Gastroesophageal sphincter (tissue), 4 donors: ENCODE data around the gene GPX7. TPM values are rescaled to one million over a fixed set of nuclear protein-coding genes. Genes with fewer than 3 reads are reported as not detected.

Experiments
- ATAC-seq: fragments of 150-250 bp; one replicate; pipeline ENCODE4 v1.9.1; 2016; ENCODE audit warnings: mild to moderate bottlenecking, moderate library complexity
- H3K27ac ChIP-seq, 4 donors: fragments of 200-600 bp; sonication (generic) in 3 of 4; 1 replicate in 3 of 4; 2 replicates in 1 of 4; pipeline ENCODE4 v1.5.1; 2016 to 2019
- H3K27me3 ChIP-seq: fragments of 200-600 bp; sonication (generic); one replicate; pipeline ENCODE4 v1.5.1; 2019
- H3K36me3 ChIP-seq, 2 donors: fragments of 200-600 bp; sonication (generic); one replicate each; pipeline ENCODE4 v1.5.1; 2019; ENCODE audit warnings: control low read depth in 1 of 2
- H3K4me1 ChIP-seq, 3 donors: fragments of 200-600 bp; sonication (generic); 1 replicate in 2 of 3; 2 replicates in 1 of 3; pipeline ENCODE4 v1.5.1; 2016 to 2019; ENCODE audit warnings: control low read depth in 2 of 3
- H3K4me3 ChIP-seq, 2 donors: fragments of 200-600 bp; sonication (generic); one replicate each; pipeline ENCODE4 v1.5.1; 2019; ENCODE audit warnings: mild to moderate bottlenecking in 1 of 2, moderate library complexity in 1 of 2
- H3K9me3 ChIP-seq, 3 donors: fragments of 200-600 bp; sonication (generic); one replicate each; pipeline ENCODE4 v1.5.1; 2017 to 2019; ENCODE audit warnings: control low read depth in 2 of 3
- EP300 ChIP-seq: sonication (generic); formaldehyde crosslinking; IDR thresholded peaks from one replicate; pipeline ENCODE4 v1.6.1; 2017; ENCODE audit warnings: antibody characterized with exemption, mild to moderate bottlenecking
- POLR2A ChIP-seq, 2 donors: fragments of 450-650 bp; IDR thresholded peaks; one replicate each; pipeline ENCODE4 v1.6.1; 2017; ENCODE audit warnings: antibody characterized with exemption in 2 of 2, mild to moderate bottlenecking in 2 of 2, moderate library complexity in 1 of 2
- POLR2AphosphoS5 ChIP-seq: sonication (generic); formaldehyde crosslinking; IDR thresholded peaks from one replicate; pipeline ENCODE4 v1.6.1; 2017; ENCODE audit warnings: antibody characterized with exemption
- WGBS, 2 donors: methylation state at CpG; one replicate each; pipeline ENCODE4 v1.1.5; 2018; ENCODE audit warnings: low coverage in 1 of 2; 5-methylcytosine and 5-hydroxymethylcytosine counted together
- total RNA-seq, 4 donors: library from RNA; depleted of rRNA; stranded (reverse); fragments of >200 nt; gene quantifications; one replicate each; pipeline ENCODE4 v1.1.0, GENCODE V29; 2016
- TF ChIP-seq, protein P1 (sequence below), 4 experiments: fragments of 200-600 bp in 2 of 4; fragments of 450-650 bp in 2 of 4; sonication (generic) in 1 of 4; IDR thresholded peaks; one replicate each; pipeline ENCODE4 v1.5.1; 2017 to 2019; ENCODE audit warnings: antibody characterized with exemption in 4 of 4, mild to moderate bottlenecking in 2 of 4, moderate library complexity in 2 of 4

The GPX7 gene
- total RNA-seq: 10 to 100 TPM; 13.0 to 22.5 (median 16.2) TPM

DNA sequence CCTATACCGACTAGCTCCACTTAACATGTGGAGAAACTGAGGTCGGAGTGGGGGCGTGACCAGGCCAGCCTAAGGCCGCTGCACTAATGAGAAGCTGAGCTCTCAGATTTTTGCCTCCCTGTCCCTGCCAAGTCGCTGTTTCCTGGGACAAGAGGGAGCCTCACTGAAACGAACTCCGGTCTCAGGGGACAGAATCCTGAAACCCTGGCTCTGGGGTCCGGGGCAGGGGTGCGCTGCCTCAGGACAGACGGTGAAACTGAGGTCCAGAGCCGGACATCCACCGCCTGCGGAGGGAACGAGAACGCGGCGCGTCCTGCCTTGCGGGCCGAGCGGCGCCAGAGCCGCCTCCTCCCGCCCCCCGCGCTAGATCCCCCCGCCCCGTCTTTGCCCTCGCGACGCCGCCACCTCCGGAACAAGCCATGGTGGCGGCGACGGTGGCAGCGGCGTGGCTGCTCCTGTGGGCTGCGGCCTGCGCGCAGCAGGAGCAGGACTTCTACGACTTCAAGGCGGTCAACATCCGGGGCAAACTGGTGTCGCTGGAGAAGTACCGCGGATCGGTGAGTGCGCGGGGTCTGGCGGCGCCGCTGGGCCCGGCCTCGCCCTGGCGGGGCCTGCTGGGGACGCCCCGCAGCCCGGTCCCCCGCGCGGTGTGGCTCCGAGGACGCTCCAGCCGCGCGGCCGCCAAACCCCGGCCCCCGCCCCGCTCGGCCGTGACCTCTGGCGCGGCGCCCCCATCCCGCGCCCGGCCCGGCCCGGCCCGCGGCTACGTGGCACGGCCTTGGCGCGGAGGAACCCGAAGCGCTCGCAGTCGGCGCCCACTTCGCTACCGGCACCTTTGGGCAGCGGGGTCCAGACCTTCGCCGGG lies at the start of gene GPX7:
GPX7 (plus strand) TSS at position 381 of the 865 bp plus-strand sequence; CDS start at position 420, 39 bp downstream.
- peak; percentile 67 for ATAC-seq
- TF ChIP-seq, protein P1, sequence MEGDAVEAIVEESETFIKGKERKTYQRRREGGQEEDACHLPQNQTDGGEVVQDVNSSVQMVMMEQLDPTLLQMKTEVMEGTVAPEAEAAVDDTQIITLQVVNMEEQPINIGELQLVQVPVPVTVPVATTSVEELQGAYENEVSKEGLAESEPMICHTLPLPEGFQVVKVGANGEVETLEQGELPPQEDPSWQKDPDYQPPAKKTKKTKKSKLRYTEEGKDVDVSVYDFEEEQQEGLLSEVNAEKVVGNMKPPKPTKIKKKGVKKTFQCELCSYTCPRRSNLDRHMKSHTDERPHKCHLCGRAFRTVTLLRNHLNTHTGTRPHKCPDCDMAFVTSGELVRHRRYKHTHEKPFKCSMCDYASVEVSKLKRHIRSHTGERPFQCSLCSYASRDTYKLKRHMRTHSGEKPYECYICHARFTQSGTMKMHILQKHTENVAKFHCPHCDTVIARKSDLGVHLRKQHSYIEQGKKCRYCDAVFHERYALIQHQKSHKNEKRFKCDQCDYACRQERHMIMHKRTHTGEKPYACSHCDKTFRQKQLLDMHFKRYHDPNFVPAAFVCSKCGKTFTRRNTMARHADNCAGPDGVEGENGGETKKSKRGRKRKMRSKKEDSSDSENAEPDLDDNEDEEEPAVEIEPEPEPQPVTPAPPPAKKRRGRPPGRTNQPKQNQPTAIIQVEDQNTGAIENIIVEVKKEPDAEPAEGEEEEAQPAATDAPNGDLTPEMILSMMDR (IDR thresholded peaks at IDR 0.05): no peak
- peak in 1 of 2 donors; percentile 35 for TF ChIP-seq POLR2A (IDR thresholded peaks at IDR 0.05)
- 2 to 30% methylated on average over 4 of the region's 97 CpGs for WGBS, 2 donors

DNA sequence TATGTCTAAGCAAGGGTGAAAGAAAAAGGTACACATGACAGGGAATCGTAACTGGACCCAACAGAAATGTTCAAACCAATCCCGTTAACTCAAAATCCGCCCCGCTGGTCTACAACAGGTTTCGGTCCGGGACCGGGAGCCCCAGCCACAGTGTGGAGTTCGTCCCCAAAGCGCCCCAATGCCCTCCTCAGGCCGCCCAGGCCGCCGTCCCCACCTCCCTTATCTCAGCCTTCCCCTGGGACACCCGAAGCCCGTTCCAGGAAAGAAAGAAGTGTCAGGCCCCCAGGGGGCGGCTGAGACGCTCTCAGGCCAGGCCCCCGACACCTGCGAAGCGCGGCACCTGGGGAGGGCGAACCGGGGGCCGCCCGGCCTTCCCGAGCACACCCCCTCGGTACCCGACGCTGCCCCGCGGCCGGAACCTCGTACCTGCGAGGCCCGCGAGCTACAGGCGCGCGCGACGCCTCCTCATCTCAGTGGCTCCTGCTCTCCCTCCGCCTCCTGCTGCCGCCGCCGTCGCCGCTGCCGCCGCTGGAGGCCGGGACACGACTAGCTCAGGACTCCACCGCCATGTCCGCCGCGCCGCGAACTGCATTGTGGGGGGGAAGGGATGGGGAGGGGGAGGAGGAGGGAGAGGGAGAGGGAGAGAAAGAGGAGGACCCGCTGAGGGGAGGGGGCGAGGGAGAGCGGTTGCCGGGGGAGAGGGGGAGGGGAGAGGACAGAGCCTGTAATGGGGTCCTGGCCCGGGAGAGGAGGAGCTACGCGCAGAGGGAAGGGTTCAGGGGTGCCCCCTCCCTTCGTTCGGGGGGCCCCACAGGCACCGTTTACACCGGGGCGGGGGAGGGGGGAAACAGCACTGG lies 49.4 kb upstream of the GPX7 start, which contains the start of gene TUT4:
TUT4 (minus strand) TSS at position 588 of the 857 bp plus-strand sequence. CDS start 26,812 bp downstream, outside the sequence.
- Histone ChIP-seq H3K27ac (peak within 1 kb of the TSS; percentile 64 to 95 (median 92)), H3K27me3 (no peaks in the 10 kb centered on the region), H3K4me1 (peaks cover 0 to 47% (median 10%) of the 10 kb centered on the region in 3 donors), H3K9me3 (no peaks in the 10 kb centered on the region), H3K4me3 (peak within 1 kb of the TSS; percentile 82 to 83), H3K36me3 (no peaks in the 10 kb centered on the region)
- 2% methylated on average over 8 of the region's 68 CpGs; no CpG with 5 or more reads in 1 of the 2 donors for WGBS, 2 donors
- ATAC-seq: peak; percentile 81
- TF ChIP-seq POLR2AphosphoS5 (peak; percentile 28), POLR2A (IDR thresholded peaks at IDR 0.05) (peak in 1 of 2 donors; percentile 28), EP300 (no peak)
- TF ChIP-seq, protein P1 (IDR thresholded peaks at IDR 0.05): no peak

More for the DNA sequence above, at the start of gene GPX7:
- Histone ChIP-seq H3K4me3 (peak within 1 kb of the TSS; percentile 45 to 71), H3K4me1 (peaks cover 0 to 30% (median 13%) of the 10 kb centered on the region in 3 donors), H3K36me3 (peaks cover 0 to 15% of the 10 kb centered on the region in 2 donors), H3K27ac (peak within 1 kb of the TSS; percentile 44 to 91 (median 88)), H3K9me3 (no peaks in the 10 kb centered on the region), H3K27me3 (no peaks in the 10 kb centered on the region)

DNA sequence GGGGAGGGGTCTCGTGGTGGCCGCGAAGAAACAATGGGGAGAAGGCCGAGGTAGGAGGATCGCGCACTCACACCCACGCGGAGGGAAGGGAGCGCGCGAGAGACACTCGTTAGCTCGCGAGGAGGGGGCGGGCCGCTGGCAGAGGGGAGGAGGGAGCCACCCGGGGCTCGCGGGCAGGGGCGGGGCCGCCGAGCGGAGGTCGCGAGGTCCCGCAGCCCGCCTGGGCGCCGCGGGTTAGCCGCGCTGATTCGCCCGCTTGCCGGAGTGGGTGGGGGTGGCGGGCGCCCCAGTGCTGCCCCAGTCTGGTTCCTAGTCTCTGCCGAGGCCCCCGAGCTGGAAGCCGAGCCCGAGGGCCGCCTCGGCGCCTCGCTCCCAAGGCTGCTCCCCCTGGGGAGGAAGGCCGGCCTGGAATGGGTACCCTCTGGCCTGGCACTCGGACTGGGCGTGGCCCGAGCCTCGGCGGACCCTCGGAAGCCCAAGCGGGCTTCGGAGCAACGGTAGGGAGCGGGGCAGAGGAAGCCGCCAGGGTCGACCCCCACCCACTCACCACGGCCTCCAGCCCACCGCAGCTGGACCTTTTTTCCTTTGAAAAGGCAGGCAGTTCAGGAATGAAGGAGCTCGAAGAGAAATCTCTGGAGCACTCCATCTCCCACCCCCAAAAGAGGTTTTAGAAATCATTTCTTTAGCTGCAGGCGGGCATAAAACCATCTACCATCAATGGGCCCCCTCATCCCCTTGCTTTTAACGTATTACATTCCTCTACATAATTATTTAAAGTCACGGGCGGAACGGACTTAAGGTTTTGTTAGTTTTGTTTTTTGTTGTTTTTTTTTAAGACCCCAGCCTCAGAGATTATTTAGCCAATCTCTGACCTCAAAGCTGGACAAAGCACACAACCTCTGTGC lies 48.6 kb upstream of the GPX7 start:
- Histone ChIP-seq H3K27me3 (no peaks in the 10 kb centered on the region), H3K36me3 (no peaks in the 10 kb centered on the region), H3K9me3 (no peaks in the 10 kb centered on the region), H3K4me3 (peak overlapping the region; percentile 82 to 83), H3K4me1 (peaks cover 0 to 38% (median 10%) of the 10 kb centered on the region in 3 donors), H3K27ac (peak overlapping the region; percentile 64 to 95 (median 92))
- TF ChIP-seq, protein P1 (IDR thresholded peaks at IDR 0.05): no peak
- TF ChIP-seq POLR2A (IDR thresholded peaks at IDR 0.05) (peak; percentile 39 to 42), POLR2AphosphoS5 (peak; percentile 16)
- peak; percentile 91 for ATAC-seq
- WGBS, 2 donors: 8 to 10% methylated on average over 6 of the region's 66 CpGs

DNA sequence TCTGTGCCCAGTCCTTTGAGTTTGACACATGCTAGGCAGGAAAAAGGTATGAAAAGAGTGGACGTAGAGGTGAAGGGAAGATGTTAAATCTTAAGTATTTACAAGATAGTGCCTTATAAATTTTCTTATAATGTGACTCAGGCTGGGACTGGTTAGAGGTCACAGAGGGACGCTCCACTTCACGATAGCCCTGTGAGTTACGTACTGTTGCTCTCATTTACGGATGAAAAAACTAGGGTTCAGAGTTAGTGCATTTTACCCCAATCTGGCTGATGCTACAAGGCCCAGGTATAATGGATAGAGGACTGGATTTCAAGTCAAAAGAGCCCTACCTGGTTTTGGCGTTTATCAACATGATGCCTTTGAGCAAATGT lies 47.9 kb upstream of the GPX7 start:
- Histone ChIP-seq H3K4me3 (peak overlapping the region in 1 of 2 donors; percentile 83), H3K27me3 (no peaks in the 10 kb centered on the region), H3K4me1 (peaks cover 0 to 35% (median 10%) of the 10 kb centered on the region in 3 donors), H3K27ac (peak overlapping the region in 3 of 4 donors; percentile 91 to 95 (median 92)), H3K9me3 (no peaks in the 10 kb centered on the region), H3K36me3 (no peaks in the 10 kb centered on the region)
- 44 to 49% methylated on average over 5 to 6 of the region's 6 CpGs for WGBS, 2 donors
- no peak for TF ChIP-seq POLR2AphosphoS5
- TF ChIP-seq, protein P1 (IDR thresholded peaks at IDR 0.05): no peak
- TF ChIP-seq EP300: no peak
- no peak for TF ChIP-seq POLR2A (IDR thresholded peaks at IDR 0.05)
- ATAC-seq: no peak
